Head of caudate nucleus (tissue), 42 donors: ENCODE data around the gene P4HTM.
A peak's percentile ranks its signal among the peaks of the same experiment; 100 is the strongest.

Experiments used
- DNase-seq, 42 donors: peaks; one replicate each; pipeline versions ENCODE4 v3.0.0 to v3.0.0-alpha.2; 2020 to 2021; ENCODE audit warnings: mixed read lengths in 7 of 42
- intact Hi-C: fragments of 100-400 bp; cut with DNase I; formaldehyde crosslinking; loops from one replicate; pipeline ENCODE4 v1.15.0; 2022

P4HTM gene

DNA sequence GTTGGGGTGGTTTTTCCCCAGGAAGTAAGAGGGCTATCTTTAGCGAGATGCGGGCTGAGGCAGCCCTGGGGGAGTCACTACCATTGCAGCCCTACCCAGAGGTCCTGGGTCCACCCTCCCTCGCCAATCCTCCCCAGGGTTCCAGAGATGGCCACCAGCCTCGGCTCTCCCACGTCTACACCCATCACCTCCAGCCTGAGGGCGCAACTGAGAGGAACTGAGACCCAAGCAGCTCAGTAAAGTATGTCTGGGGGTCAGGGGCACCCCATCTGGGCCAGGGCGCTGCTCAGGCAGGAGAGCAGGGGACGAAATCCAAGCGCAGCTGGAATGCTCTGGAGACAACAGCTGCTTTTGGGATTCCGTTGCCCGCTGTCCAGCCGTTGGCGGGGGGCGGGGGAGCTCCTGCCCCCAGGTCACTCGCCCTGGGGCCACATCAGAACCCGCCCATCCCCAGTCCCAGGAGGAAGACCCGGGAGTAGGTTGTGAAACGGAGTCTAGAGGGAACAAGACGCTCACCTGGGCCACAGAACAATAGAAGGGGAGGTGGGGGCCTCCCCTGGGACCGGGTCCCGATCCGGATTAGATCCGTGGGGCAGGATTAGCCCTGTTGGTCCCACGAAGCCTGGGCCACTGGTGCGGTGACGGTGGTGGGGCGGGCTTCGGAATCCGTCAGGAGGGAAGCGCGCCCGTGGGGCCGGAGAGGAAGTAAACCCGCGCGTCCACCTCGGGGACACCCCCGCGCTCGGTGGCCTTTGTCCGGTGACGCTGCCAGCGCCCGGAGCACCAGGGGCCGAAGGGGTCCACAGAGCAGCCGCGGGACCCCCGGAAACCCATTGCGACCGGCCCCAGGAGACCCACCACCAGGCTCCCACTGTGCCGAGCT is 30.5 kb downstream of the P4HTM start:
- intact Hi-C loops, result loop anchor here (5.0 to 10.0 kb wide), 3 partner anchors 33 to 394 kb away; partner anchors contain the start of genes QRICH1, RHOA and TCTA
- DNase-seq, result peak in 13 of 42 donors; percentile 25 to 62 (median 42)

DNA sequence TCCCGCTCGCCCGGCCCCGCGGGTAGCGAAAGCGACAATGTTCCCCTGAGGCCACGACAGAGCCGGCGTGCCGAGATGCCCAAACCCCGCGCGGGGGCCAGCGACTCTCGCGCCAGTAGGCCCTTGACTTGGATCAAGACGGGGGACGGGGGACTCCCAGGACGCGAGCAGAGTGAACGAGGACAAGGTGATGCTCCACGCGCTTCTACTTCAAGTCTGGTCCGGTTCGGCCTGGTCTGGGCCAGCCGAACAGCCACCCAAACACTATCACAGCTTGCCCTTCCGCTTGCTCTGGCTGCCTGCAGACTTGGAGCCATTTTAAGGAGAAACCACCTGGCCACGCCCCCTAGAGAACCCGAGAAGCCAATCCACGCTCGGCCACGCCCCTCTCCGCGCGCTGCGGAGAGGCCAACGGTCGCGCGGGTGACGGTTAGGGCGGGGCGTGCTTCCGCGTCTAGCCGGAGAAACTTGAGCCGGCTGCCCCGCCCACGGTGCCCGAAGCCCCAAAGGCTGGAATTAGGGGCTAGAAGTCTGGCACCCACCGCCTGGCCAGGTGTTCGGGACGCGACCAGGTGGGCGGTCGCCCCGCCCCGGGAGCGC is 31.3 kb downstream of the P4HTM start:
- DNase-seq, result peak; percentile 95 to 99 (median 98)
- intact Hi-C loops, result loop anchor here (5.0 to 10.0 kb wide), 3 partner anchors 34 to 393 kb away; partner anchors contain the start of genes QRICH1, RHOA and TCTA

DNA sequence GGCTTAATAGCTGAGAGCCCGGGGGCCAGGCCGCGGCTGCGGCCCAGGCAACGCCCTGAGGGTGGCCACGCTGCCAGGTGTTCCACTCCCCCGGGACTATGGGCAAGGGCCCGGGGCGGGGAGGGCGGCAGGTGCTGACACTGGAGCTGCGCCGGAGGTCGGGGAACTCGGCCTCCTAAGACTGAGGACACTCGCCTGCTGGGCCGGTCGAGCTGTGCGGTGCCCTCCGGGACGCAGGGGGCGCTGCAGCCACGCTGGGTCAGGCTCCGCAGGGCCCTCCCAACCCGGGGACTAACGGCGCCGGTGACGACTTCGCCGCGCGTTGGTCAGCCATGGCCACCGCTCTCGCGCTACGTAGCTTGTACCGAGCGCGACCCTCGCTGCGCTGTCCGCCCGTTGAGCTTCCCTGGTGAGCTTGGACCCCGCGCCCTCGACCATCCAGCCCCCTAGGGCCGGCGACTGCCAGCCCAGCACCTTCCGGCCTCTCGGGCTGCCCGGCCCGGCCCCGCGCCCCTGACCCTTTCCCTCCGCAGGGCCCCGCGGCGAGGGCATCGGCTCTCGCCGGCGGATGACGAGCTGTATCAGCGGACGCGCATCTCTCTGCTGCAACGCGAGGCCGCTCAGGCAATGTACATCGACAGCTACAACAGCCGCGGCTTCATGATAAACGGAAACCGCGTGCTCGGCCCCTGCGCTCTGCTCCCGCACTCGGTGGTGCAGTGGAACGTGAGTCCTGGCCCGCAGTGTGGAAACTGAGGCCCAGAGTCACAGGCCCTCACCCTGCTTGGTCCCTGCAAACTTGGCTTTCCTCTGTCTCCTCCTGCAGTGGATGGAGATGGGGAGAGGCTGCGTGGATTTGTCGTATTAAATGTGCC is 32.0 kb downstream of the P4HTM start, which contains the start of gene NDUFAF3:
Gene NDUFAF3, plus strand, starts transcription at position 309 of the 875 bp plus-strand sequence. Its CDS starts 24 bp downstream, at position 333.
- DNase-seq, result peak; percentile 79 to 97 (median 94)
- intact Hi-C loops, result loop anchor here (5.0 to 10.0 kb wide), 3 partner anchors 35 to 393 kb away; partner anchors contain the start of genes QRICH1, RHOA and TCTA

DNA sequence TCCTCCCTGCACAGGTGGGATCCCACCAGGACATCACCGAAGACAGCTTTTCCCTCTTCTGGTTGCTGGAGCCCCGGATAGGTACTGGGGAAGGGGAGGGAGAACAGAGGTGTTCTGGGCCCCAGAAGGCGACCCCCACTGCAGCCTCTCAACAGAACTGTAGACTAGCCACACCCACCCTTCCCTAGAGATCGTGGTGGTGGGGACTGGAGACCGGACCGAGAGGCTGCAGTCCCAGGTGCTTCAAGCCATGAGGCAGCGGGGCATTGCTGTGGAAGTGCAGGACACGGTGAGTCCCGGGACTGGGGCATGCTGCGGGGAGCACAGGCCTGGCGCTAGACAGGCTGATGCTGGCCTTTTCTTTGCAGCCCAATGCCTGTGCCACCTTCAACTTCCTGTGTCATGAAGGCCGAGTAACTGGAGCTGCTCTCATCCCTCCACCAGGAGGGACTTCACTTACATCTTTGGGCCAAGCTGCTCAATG is 32.7 kb downstream of the P4HTM start:
- DNase-seq, result peak in 1 of 42 donors; percentile 31
- intact Hi-C loops, result loop anchor here (5.0 to 10.0 kb wide), 3 partner anchors 35 to 392 kb away; partner anchors contain the start of genes QRICH1, RHOA and TCTA

DNA sequence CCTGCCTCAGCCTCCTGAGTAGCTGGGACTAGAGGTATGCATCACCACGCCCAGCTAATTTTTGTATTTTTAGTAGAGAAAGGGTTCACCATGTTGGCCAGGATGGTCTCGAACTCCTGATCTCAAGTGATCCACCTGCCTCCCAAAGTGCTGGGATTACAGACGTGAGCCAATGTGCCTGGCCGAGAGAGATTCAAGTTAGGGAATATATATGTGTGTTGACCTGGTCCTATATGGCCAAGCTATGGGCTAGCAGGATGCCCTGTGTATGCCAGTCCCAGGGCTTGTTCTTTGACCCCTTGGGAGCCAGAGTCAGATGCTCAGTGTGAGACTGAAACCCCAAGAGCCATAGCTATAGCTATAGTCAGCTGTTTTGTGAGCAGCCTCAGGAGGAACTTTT is 33.7 kb downstream of the P4HTM start:
- intact Hi-C loops, result loop anchor here (5.0 to 10.0 kb wide), 3 partner anchors 36 to 391 kb away; partner anchors contain the start of genes QRICH1, RHOA and TCTA
- no peak for DNase-seq

DNA sequence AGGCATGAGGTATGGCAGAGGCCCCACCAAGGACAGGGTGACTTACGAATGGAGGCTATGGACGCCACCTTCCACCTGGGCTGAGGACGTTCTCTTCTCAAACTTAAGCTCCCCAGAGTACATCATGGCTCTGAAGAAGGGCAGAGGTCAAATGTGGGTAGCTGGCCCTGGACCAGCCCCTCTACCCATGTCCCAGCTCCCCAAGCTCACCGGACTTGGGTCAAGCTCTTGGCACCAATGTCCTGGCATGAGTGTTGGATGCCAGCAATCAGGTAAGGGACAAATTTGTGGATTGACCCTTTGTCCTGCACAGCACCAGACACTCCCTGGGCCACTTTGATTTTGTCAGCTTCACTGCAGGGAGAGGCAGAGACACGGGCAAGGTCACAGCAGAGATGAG is 34.4 kb downstream of the P4HTM start:
- intact Hi-C loops, result loop anchor here (5.0 to 10.0 kb wide), 3 partner anchors 37 to 390 kb away; partner anchors contain the start of genes QRICH1, RHOA and TCTA
- no peak for DNase-seq

DNA sequence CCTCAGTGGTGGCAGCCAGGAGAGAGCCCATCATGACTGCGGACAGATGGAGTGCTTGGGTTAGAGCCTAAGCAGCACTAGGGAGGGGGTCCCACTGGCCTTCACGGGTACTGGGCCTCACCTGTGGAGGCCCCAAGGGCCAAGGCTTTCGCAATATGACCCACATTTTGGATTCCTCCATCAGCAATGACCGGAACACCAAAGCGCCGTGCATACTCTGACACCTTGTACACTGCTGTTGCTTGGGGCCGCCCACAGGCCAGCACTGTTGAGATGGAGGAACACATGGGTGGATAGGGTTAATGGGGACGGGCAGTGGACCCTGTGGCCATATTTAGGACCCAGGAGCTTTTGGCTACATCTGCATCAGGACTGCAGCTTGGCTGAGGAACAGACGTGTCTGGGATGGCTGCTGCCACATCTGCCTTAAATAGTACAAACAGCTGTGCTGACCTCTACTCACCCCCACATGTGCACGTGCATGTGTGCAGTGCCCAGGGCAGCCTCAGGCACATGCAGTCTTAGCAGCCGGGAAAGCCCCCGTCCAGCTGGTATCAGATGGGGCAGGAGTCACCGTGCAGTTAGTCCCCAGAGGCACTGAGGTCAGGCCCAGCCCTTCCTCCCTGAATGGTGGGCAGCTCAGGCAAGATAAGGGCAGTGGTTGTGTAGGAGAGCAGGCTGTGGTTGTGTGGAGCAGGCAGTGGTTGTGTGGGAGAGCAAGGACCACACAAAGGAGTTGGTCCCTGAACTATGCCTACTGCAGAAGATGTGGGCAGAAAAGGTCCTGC is 35.2 kb downstream of the P4HTM start:
- intact Hi-C loops, result loop anchor here (10.0 kb wide), 2 partner anchors 70 to 390 kb away; partner anchors contain the start of genes QRICH1, RHOA and TCTA
- DNase-seq, result no peak

DNA sequence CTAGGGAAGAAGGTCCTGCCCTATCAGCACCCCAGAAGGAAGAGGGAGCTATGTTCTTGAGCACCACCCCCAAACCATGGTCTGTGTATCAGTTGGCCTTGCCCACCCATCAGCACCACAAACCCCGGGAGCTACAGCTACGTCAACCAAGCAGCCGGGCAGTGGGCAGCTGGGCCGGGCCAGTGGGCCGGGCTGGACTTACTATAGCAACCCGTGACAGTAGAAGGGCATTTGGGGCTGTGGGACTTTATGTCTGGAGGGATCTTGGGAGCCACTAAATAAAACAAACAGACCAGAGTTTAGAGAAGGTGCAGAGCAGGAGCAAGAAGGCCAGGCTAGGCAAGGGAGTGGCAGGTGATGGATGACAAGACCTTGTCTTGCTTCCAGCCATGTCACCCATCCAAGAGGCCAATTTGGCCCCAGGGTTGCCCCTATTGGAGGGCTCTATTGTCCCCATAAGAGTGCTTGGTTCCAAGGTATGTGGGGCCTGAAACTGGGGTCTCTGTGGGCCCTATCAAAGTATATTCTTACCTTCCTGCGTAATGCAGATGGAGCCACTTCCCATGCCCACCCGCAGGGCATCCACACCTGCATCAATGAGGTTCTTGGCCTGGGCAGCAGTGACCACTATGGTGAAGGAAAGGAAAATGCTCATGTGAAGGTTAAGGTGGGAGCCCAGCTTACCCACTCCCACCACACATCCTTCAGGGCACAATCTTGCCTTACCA is 35.9 kb downstream of the P4HTM start:
- intact Hi-C loops, result loop anchor here (10.0 kb wide), 2 partner anchors 69 to 389 kb away; partner anchors contain the start of genes QRICH1, RHOA and TCTA

DNA sequence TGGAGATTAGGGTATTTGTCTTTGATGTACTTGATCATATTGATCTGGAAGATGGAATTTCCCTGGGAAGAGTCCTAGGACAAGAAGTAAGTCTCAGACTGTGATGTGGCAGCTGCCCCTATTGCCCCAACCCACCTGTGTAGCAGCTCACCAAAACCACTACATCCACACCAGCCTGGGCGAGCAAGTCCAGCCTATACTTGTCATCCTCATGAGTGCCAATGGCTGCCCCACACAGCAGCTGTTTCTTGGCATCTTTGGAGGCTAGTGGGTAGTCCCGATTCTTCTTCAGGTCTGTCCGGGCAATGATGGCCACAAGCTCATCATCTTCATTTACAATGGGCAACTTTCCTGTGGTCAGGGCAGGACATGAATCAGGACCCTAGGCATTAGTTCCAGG is 36.5 kb downstream of the P4HTM start:
- intact Hi-C loops, result loop anchor here (10.0 kb wide), 2 partner anchors 68 to 388 kb away; partner anchors contain the start of genes QRICH1, RHOA and TCTA
- no peak for DNase-seq

More for the DNA sequence above, 35.9 kb downstream of the P4HTM start:
- no peak for DNase-seq

DNA sequence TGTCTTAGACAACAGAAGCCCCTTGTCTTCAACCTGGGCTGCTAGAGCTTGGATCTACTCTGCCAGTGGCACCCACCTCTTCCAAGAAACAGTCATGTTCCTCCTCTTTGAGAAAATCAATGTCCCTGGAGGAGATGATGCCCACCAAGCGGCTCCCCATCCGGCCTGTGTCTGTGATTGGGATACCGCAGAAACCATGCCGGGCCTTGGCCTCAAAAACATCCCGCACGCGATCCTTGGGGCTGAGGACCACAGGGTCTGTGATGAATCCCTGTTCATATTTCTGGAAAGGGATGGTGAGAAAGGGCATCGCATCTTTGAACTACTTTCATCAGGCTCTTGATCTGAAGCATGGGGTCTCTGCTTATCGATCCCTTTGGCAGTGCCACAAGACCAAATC is 37.6 kb downstream of the P4HTM start:
- intact Hi-C loops, result loop anchor here (10.0 kb wide), 2 partner anchors 67 to 387 kb away; partner anchors contain the start of genes QRICH1, RHOA and TCTA
- no peak for DNase-seq

DNA sequence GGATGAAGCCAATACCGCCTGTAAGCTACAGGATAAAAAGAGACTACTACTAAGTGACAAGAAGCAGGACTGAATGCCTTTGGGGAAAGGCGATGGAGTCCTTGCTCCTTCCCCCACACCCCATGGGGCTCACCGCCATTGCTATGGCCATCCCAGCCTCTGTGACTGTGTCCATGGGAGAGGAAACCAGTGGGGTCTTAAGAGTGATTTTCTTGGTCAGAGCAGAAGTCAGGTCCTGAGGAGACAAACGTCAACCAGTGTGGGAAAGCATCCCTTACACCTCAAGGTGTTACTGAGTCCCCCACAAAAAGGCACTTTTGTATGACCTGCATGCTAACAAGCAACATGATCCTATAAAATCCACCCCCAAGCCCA is 38.2 kb downstream of the P4HTM start:
- DNase-seq, result no peak
- intact Hi-C loops, result loop anchor here (10.0 kb wide), 2 partner anchors 67 to 387 kb away; partner anchors contain the start of genes QRICH1, RHOA and TCTA

DNA sequence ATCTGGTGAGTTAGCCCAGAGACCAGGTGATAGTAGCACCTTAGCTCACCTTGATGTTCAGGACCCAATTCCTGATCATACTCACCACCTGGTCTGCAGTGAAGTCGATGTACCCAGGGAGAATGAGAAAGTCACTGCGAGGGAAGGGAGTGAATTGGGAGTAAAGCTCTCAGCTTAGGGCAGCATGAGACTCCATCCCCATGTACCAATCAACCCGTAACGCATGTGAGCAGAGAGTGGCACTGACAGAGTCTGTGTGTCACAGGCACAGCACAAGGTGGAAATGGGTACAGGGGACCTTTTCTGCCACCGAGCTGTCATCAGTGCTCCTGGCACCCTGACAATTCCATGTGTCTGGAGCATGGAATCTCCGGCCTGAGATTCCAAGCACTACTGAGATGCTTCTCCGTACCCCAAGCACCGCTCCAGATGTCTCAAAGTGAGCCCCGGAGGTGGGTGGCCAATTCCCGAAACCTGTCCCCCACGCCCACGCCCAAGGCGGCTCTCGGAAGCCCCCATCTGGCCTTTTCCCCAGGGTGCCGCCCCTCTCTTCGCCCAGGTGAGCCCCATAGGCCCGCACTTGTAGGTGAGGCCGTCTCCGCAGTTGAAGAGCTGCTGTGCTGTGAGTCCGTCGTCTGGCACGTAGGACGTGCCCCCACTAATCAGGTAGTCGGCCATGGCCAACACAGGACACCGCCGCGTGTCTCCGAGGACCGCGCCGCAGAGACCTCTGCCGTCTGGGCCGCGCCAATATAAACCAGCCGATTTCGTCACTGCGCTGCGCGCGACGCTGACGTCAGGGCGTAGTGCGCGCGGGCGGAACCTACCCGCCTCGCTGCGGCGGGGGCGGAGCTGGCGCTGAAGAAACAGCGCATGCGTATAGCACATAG is 38.9 kb downstream of the P4HTM start, which contains the start of gene IMPDH2:
Gene IMPDH2, minus strand, starts transcription at position 726 of the 890 bp plus-strand sequence. Its CDS starts 48 bp downstream, at position 678.
- peak; percentile 91 to 98 (median 96) for DNase-seq
- intact Hi-C loops, result loop anchor here (10.0 kb wide), 2 partner anchors 66 to 386 kb away; partner anchors contain the start of genes QRICH1, RHOA and TCTA

DNA sequence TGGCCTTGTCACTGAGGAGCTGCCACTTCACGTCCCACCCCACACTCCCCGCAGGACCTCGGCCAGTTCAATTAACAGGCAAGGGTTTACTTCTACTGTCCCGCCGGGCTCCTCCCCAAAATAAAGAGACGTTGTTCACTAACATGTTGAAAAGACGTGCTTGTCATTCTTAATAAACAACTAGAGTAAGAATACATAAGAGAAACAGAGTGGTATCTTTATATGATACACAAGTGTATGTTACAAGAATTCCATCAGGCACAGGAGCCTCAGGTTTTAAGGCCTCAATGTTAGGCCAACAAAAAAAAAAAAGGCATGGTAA is 39.5 kb downstream of the P4HTM start:
- no peak for DNase-seq
- intact Hi-C loops, result loop anchor here (10.0 kb wide), 2 partner anchors 65 to 385 kb away; partner anchors contain the start of genes QRICH1, RHOA and TCTA

DNA sequence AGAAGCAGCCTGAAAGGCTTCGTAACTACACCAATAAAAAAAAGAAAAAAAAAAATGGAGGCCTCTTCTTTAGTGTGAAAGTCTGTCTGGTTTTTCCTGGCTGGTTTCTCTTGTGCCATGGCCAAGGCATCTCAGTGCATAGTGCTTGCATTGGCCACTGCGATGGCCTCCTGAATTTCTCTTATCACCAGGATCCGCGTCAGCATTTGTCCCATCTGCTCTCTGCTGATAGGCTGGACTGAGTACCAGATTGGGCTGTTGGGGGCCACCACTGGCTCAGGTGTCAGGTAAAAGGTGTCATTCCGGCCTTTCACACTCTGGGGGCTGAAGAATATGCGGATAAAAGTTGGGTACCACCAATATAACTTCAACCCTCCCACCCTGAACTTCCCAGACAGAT is 40.3 kb downstream of the P4HTM start:
- intact Hi-C loops, result no loop called here
- no peak for DNase-seq

DNA sequence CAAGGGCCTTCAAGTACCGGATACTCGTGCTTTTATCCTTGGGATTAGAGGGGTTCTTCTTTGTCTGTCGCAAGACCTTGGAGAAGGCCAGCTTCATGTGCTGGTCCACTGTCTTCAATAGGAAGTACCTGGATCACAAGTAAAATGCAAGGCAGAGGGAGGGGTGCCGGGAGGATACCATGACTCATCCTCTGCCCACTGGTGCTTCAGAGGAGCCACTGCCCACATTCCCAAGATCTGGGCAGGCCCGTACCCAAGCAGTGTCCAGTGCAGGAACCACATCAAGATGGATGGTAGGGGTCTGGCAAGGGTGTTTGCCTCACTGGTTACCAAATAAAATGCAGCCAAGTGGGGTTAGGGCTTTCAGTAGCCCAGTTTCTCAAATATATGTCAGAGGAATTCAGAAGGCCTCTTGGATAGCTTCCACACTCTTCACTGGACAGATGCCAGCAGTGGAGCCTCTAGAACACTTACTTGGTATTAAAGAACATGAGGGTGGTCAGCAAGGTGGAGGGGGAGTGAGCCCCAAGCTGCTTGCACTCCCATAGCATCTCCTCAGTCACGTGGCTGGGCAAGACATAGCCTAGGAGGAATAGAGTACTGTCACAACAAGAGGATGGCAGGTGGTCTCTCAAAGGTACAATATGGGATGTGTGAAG is 42.7 kb downstream of the P4HTM start:
- intact Hi-C loops, result no loop called here
- no peak for DNase-seq
